GM18519 (cell line): ENCODE data around the gene ZBTB47.

ENCODE experiments used
- ATAC-seq: cut with Tn5 transposase; IDR thresholded peaks from one replicate; pipeline ENCODE4 v1.9.1; 2021; ENCODE audit warnings: mild to moderate bottlenecking, moderate library complexity; ENCODE audit not compliant: unreplicated experiment, low FRiP score

The ZBTB47 gene

DNA sequence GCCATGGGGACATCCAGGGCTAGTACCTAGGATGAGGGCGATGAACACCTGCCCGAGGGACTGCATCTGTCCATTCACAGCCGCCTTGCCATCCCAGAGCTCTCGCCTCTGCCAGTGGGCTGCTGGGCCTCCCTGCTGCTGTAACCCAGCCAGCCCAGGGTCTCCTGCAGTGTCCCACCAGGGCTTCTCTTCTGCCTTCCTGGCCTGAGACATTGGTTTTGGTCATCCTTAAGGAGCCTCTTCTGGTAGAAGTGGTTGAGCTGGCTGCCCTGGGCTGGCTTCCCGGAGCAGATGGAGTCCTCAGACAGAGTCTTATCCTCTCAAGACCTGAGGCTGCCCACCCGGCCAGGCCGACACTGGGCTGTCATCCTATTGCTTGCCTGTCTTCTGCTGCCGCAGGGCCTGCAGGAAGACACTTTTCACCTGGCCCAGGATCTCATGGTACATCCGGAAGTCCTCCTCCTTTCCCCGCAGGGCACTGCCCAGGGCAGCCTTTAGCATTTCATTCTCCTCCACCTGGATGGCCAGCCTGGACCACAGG is 55.2 kb downstream of the ZBTB47 start:
- no peak for ATAC-seq

DNA sequence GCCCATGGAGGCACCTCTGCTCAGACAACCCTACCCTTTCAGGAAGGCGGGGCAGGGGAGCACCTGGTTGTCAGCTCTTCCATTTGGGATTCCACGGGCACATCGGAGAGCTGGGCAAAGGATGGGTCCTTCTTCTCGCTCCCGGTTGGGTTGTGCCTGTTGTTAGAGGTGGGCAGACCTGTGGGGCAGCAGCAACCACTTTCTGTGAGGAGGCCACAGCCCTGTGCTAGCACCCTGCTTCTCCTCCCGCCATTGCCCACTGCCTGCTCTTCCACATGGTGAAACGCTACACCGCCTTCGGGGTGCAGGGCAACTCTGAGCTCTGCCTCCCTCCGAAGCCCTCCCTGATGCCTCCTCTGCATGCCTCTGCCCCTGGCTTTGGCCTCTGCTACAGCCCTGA is 56.1 kb downstream of the ZBTB47 start:
- no peak for ATAC-seq

- ATAC-seq: no peak
These were observed 57.0 kb downstream of the ZBTB47 start for GRCh38 chr3:42710323-42711021.

- ATAC-seq: no peak
These were observed 58.2 kb downstream of the ZBTB47 start for GRCh38 chr3:42711491-42712343.

DNA sequence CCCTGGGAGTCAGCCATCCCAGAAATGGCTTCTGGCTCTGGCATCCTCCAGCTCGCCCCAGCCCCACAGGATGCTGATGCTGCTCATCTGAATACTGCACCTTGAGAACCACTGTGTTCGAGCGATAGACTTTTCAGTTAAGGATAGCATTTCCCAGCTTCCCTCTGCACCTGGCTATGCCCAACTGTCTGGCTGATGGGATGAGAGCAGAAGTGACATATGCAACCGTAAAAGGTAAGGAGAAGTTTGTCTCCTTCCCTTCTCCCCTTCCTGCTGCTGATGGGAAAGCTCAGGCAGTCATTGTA is 58.8 kb downstream of the ZBTB47 start:
- no peak for ATAC-seq

GRCh38 chr3:42712688-42713372 is 59.3 kb downstream of the ZBTB47 start:
- no peak for ATAC-seq

- ATAC-seq: no peak
These were observed 60.2 kb downstream of the ZBTB47 start for GRCh38 chr3:42713747-42714146.

GRCh38 chr3:42714171-42714852 is 60.8 kb downstream of the ZBTB47 start:
- no peak for ATAC-seq
